SU-DHL-6 (cell line): Measurements from ENCODE around the gene LRFN2.

Source experiments
- H2AFZ ChIP-seq: fragments of 200-600 bp; sonication (generic); 2 replicates; pipeline ENCODE4 v1.6.1; 2014; ENCODE audit warnings: low read depth, mild to moderate bottlenecking, moderate library complexity, mixed read lengths, antibody characterized with exemption, low read length; ENCODE audit not compliant: severe bottlenecking
- H3F3A ChIP-seq: fragments of 200-600 bp; shearing (Covaris generic); 2 replicates; pipeline ENCODE4 v1.6.0; 2016; ENCODE audit warnings: antibody characterized with exemption, mild to moderate bottlenecking; ENCODE audit not compliant: insufficient read depth
- H3K27ac ChIP-seq: fragments of 200-600 bp; sonication (generic); 2 replicates; pipeline ENCODE4 v1.5.1; 2016; ENCODE audit warnings: low read depth, mild to moderate bottlenecking, low read length, moderate library complexity, mixed read lengths
- H3K27me3 ChIP-seq: fragments of 200-600 bp; sonication (generic), shearing (Covaris generic); 2 replicates; pipeline ENCODE4 v1.6.0; 2014; ENCODE audit warnings: mild to moderate bottlenecking, low read length
- H3K36me3 ChIP-seq: fragments of 200-600 bp; sonication (generic); 2 replicates; pipeline ENCODE4 v1.6.1; 2014; ENCODE audit warnings: mild to moderate bottlenecking, low read length, mixed read lengths
- H3K4me2 ChIP-seq: fragments of 300-600, 200-600 bp; shearing (Covaris generic), sonication (generic); 2 replicates; pipeline ENCODE4 v1.6.0; 2014; ENCODE audit warnings: low read length, low read depth, mild to moderate bottlenecking; ENCODE audit not compliant: poor library complexity, severe bottlenecking
- H3K4me3 ChIP-seq: fragments of 200-600 bp; sonication (generic); 2 replicates; pipeline ENCODE4 v1.5.1; 2014; ENCODE audit warnings: antibody characterized with exemption, low read length, mild to moderate bottlenecking, mixed read lengths; ENCODE audit not compliant: insufficient read depth, poor library complexity, severe bottlenecking
- H3K79me2 ChIP-seq: fragments of 200-600 bp; sonication (generic); 2 replicates; pipeline ENCODE4 v1.6.1; 2014; ENCODE audit warnings: mild to moderate bottlenecking, low read length, moderate library complexity; ENCODE audit not compliant: insufficient read depth
- H3K9ac ChIP-seq: fragments of 200-600 bp; sonication (generic); 2 replicates; pipeline ENCODE4 v1.7.0; 2014; ENCODE audit warnings: mild to moderate bottlenecking, low read length
- H3K9me2 ChIP-seq: fragments of 200-600 bp; sonication (generic); replicated peaks from 2 replicates; pipeline ENCODE4 v1.6.1; 2014; ENCODE audit warnings: low read length; ENCODE audit not compliant: insufficient read depth
- H3K9me3 ChIP-seq: fragments of 200-600 bp; sonication (generic); 2 replicates; pipeline ENCODE4 v1.6.1; 2014; ENCODE audit warnings: low read length, mixed read lengths; ENCODE audit not compliant: insufficient read depth
- H4K20me1 ChIP-seq: fragments of 200-600 bp; sonication (generic); 2 replicates; pipeline ENCODE4 v1.6.1; 2014; ENCODE audit warnings: low read depth, mild to moderate bottlenecking, antibody characterized with exemption, low read length, moderate library complexity, mixed read lengths
- CTCF ChIP-seq: fragments of 200-600 bp; sonication (generic); IDR thresholded peaks from one replicate; pipeline ENCODE4 v1.5.1; 2017; ENCODE audit warnings: antibody characterized with exemption, mild to moderate bottlenecking, low read length, moderate library complexity; ENCODE audit not compliant: insufficient read depth, poor library complexity, severe bottlenecking
- EZH2phosphoT487 ChIP-seq: fragments of 200-600 bp; sonication (generic), shearing (Covaris generic); conservative IDR thresholded peaks from 2 replicates; pipeline ENCODE4 v1.6.1; 2018; ENCODE audit warnings: mild to moderate bottlenecking, antibody characterized with exemption, low read length, moderate library complexity, mixed read lengths

The LRFN2 gene

GRCh38 chr6:40425192-40425919 is 161.8 kb downstream of the LRFN2 start:
- Histone ChIP-seq H3K4me2 (no peak overlapping the region), H2AFZ (no peak overlapping the region), H3K9me2 (no peaks in the 10 kb centered on the region), H3K4me3 (no peak overlapping the region), H3F3A (no peaks in the 10 kb centered on the region), H4K20me1 (no peaks in the 10 kb centered on the region), H3K36me3 (no peaks in the 10 kb centered on the region), H3K27me3 (no peaks in the 10 kb centered on the region), H3K79me2 (no peaks in the 10 kb centered on the region), H3K9ac (no peak overlapping the region), H3K27ac (no peak overlapping the region), H3K9me3 (no peaks in the 10 kb centered on the region)
- TF ChIP-seq EZH2phosphoT487, result no peak
- TF ChIP-seq CTCF, result no peak

- Histone ChIP-seq H3K4me2 (no peak overlapping the region), H3K36me3 (no peaks in the 10 kb centered on the region), H3K9me2 (no peaks in the 10 kb centered on the region), H3K9ac (no peak overlapping the region), H3K27me3 (no peaks in the 10 kb centered on the region), H2AFZ (no peak overlapping the region), H3K9me3 (no peaks in the 10 kb centered on the region), H3K27ac (no peak overlapping the region), H3K4me3 (no peak overlapping the region), H3K79me2 (no peaks in the 10 kb centered on the region), H3F3A (no peaks in the 10 kb centered on the region), H4K20me1 (no peaks in the 10 kb centered on the region)
- TF ChIP-seq EZH2phosphoT487 (no peak), CTCF (no peak)
These were observed 165.1 kb downstream of the LRFN2 start for GRCh38 chr6:40422046-40422445.

GRCh38 chr6:40419946-40420728 is 167.0 kb downstream of the LRFN2 start:
- no peaks in the 10 kb centered on the region for H4K20me1 ChIP-seq

More at GRCh38 chr6:40419946-40420728, 167.0 kb downstream of the LRFN2 start:
- Histone ChIP-seq H3F3A (no peaks in the 10 kb centered on the region), H3K4me2 (no peak overlapping the region), H2AFZ (no peak overlapping the region), H3K27ac (no peak overlapping the region), H3K9me3 (no peaks in the 10 kb centered on the region), H3K36me3 (no peaks in the 10 kb centered on the region), H3K79me2 (no peaks in the 10 kb centered on the region), H3K4me3 (no peak overlapping the region), H3K9ac (no peak overlapping the region), H3K27me3 (no peaks in the 10 kb centered on the region), H3K9me2 (no peaks in the 10 kb centered on the region)
- TF ChIP-seq EZH2phosphoT487, result no peak
- no peak for TF ChIP-seq CTCF
